HG03139 (cell line): ENCODE data around the gene STYXL1.
"Not testable (repeated sequence)": the region's sequence is repeated elsewhere in the genome, so short reads cannot be mapped to it uniquely, and the experiment has no call there.

ENCODE experiments used
- ATAC-seq: cut with Tn5 transposase; IDR thresholded peaks from one replicate; pipeline ENCODE4 v1.9.1; 2021; ENCODE audit not compliant: unreplicated experiment

Gene STYXL1, protein sequence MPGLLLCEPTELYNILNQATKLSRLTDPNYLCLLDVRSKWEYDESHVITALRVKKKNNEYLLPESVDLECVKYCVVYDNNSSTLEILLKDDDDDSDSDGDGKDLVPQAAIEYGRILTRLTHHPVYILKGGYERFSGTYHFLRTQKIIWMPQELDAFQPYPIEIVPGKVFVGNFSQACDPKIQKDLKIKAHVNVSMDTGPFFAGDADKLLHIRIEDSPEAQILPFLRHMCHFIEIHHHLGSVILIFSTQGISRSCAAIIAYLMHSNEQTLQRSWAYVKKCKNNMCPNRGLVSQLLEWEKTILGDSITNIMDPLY

DNA sequence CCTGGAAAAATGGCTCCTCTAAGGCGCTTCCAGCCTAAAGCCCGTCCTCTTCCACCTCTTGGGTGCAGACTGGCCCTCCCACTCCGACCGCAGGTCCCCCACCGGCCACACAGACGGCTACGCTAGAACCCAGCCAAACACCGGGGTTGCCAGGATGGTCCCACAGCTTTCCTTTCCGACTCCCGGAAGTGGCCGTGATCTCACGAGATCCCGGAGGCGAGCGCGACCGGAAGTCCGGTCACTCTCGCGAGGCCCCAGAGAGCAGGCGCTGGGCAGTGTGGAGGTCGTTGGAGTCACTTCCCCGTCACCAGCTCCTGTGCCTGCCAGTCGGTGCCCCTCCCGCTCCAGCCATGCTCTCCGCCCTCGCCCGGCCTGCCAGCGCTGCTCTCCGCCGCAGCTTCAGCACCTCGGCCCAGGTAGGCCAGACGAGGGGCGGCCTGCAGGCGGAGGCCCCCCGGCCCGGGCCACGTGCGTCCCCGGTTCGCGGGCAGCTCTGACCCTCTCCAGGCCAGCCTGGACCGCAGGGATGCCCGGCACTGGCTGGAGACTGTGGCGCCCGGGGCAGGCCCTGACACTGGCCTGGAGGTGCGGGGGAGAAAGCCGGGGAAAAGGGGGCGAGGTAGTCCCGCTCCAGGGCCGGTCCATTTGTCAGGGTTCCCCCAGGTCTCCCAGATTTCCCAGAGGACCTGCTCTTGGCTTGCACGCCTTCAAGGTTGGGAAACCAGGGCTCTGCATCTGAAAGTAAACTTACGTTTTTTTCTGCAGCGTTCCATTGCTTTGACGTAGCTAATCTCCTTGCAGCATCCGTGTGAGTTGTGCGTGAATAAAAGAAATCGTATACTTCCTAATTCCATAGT lies at the start of gene STYXL1, which contains the start of gene MDH2:
Gene STYXL1 (minus strand): TSS at position 190 of the 857 bp plus-strand sequence. CDS start 17,477 bp downstream, outside the sequence.
Gene MDH2 (plus strand): TSS at position 296 of the 857 bp plus-strand sequence. CDS start 55 bp downstream, at position 351.
- peak; percentile 93 for ATAC-seq

DNA sequence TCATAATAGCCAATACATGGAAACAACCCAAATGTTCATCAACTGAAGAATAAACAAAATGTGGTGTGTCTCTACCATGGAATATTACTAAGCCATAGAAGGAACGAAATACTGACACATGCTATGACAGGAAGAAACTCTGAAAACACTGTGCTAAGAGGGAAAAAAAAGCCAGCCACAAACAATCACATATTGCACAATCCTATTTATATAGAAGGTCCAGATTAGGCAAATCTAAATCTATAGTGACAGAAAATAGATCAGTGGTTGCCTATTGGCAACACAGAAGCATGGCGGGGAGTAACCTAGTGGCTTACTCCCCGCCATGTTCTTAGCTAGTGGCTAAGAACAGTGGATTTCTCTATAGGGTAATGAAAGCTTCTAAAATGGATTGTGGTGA lies 48.1 kb upstream of the STYXL1 start:
- ATAC-seq = no peak

DNA sequence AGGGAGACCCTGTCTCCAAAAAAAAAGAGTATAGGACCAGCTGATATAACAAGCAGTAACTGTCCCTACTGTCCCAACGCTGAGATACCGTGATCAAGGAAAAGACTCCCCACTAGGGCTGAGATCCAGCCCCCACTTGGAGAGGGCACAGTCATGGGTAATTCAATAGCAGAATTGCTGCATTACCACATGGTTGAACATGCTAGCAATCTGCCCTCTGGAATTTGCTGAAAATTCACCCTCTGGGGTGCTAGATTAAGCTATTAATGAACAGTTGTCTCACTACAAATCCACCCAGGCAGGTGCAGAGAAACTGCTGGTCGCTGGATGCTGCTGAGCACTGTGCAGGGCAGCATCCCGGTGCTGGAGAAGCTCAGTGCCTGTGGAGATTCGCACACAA lies 46.5 kb upstream of the STYXL1 start:
- not testable (repeated sequence) for ATAC-seq

DNA sequence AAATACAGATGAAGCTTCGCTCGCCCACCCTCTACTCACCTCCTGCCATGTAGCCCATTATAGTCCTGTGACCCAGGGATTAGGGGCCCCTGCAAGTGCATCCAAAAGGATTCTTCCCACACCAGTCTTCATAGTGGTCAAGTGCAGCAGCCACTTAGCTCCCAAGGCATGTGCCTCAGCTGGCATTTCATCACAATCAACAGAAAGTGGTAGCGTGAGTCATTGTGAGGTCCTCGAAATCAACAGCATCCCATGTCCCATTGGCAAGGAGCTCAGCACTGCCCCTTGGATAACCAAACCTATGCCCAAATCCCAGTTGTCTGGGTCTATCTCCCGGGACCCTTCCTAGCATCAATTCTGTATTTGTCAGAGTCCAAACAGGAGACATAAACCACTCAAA lies 45.7 kb upstream of the STYXL1 start:
- not testable (repeated sequence) for ATAC-seq

DNA sequence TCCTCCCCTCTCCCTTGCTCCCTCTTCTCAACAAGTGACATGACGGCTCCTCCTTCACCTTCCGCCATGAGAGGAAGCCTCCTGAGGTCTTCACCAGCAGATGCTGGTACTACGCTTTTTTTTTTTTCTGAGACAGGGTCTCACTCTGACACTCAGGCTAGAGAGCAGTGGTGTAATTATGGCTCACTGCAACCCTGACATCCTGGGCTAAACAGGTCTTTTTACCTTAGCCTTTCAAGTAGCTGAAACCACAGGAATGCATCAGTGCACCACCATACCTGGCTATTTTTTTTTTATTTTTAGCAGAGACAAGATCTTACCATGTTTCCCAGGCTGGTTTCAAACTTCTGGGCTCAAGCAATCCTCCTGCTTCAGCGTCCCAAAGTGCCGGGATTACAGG lies 43.7 kb upstream of the STYXL1 start:
- ATAC-seq = no peak

DNA sequence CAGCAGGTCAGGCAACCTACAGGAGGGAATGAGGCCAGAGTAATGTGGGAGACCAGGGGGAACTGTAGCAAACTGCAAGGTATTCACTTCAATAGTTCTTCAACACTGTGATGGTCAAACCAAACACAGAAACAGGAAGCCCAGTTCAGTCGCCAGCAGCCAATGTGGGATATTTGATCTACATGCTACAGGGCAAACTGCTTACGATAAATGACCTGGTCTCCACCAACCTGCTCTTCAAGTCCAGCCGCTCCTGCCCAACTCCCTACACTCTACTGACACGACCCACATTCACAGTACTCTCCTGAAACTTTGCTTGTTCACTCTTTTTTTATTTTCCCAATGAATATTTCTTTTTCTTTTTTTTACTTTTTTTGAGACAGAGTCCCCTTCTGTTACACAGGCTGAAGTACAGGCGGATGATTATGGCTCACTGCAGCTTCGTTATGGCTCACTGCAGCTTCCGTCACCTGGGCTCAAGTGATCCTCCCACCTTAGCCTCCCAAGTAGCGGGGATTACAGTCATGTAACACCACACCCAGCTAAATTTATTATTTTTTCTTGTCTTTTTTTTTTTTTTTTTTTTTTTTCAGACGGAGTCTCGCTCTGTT lies 42.2 kb upstream of the STYXL1 start:
- no peak for ATAC-seq

DNA sequence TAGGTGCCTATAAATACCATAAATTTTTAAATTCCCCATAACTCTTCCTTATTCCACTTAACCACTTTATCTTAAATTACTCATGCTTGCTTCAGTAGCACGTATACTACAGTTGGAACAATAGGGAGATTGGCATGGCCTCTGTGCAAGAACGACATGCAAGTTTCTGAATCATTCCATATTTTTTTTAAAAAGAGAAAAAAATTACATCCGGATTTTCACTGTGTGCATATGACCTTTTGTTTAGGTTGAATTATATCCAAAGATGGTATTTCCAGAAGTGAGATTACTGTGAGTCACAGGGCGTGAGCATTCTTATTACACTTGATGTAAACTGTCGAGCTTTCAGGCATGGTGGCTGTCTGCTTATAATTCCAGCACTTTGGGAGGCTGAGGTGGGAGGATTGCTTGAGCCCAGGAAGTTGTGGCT lies 39.6 kb upstream of the STYXL1 start:
- ATAC-seq = not testable (repeated sequence)

DNA sequence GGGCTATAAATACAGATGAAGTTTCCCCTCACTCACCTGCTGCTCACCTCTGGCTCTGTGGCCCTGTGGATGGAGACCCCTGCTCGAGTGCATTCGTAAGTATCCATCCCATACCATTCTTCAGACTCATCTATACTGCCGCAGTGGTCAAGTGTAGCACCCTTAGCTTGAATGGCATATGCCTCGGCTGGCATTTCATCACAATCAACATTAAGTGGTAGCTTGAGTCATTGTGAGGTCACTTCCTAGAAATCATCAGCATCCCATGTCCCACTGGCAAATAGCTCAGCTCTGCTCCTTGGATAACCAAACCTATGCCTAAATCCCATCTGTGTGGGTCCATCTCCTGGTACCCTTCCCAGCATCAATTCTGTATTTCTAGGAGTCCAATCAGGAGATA lies 38.3 kb upstream of the STYXL1 start:
- ATAC-seq = no peak

DNA sequence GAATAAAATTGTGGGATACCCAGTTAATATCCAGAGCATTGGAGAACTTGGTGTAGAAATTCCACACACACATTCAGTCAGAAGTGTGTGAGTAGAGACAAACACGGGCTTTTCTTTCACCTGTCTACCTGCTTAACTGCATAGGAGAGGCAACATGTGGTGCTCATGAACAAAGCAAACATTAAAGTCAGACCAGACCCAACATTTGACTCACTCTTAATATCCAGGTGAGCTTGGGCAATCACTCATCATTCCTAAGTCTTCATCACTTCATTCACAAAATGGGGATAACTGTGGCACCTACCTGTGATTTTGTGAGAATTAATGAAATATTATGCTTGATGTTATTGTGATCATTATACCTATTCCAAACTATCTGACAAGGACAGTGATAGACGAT lies 36.3 kb upstream of the STYXL1 start:
- ATAC-seq = not testable (repeated sequence)

DNA sequence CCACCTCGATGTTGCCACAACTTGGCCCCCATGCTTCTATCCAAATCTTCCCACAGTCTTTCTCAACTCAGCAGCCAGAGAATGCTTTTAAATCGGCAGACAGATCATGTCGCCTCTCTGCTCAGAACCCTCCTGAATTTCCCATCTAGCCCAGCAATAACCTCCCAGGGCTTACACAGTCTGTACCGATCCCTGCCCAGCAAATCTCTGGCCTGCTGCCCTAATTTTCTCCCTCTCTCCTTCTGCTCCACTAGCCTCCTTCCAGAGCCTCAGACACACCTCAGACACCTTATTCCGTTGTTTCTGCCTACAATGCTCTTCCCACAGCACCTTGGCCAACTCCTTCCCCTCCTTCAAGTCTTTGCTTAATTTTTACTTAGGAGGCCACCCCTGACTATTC lies 32.4 kb upstream of the STYXL1 start:
- no peak for ATAC-seq

DNA sequence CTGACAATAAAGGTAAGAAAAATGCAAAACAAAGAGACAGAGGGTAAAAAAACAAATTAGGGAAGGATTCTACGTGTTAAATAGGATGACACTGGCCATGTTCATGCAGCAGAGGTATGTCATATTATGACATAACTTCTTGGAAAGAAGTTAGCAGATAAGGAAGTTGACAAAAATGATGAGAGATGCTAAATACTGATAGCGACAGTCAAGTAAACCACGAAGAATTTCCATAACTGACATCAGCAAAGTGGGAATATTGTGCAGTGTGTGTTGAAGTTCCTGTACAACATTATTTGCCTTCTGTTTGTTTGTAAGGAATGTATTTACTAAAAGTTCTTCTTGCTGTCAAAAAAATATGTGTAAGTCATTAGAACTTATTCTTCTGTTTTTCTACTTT lies 29.6 kb upstream of the STYXL1 start:
- no peak for ATAC-seq

DNA sequence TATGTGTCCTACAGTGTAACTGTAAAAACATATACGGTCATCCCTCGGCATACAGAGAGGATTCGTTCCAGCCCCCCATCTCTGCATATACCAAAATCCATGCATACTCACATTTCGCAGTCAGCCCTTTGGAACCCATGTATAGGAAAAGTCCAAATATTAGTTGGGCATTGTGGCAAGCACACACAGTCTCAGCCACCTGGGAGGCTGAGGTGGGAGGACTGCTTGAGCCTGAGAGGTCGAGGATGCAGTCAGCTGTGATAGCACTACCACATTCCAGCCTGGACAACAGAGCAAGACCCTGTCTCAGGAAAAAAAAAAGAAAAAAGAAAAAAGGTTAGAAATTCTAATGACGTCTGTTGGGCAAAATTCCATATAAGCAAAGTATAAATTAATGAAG lies 29.2 kb upstream of the STYXL1 start:
- no peak for ATAC-seq

DNA sequence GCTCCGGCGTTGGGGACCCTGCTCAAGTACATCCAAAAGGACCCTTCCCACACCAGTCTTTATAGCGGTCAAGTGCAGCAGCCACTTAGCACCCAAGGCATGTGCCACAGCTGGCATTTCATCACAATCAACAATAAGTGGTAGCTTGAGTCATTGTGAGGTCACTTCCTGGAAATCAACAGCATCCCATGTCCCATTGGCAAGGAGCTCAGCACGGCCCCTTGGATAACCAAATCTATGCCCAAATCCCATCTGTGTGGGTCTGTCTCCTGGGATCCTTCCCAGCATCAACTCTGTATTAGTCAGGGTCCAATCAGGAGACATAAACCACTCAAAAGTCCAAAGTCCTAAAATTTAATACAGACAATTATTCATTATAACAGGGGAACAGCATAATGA lies 27.2 kb upstream of the STYXL1 start:
- ATAC-seq = no peak

DNA sequence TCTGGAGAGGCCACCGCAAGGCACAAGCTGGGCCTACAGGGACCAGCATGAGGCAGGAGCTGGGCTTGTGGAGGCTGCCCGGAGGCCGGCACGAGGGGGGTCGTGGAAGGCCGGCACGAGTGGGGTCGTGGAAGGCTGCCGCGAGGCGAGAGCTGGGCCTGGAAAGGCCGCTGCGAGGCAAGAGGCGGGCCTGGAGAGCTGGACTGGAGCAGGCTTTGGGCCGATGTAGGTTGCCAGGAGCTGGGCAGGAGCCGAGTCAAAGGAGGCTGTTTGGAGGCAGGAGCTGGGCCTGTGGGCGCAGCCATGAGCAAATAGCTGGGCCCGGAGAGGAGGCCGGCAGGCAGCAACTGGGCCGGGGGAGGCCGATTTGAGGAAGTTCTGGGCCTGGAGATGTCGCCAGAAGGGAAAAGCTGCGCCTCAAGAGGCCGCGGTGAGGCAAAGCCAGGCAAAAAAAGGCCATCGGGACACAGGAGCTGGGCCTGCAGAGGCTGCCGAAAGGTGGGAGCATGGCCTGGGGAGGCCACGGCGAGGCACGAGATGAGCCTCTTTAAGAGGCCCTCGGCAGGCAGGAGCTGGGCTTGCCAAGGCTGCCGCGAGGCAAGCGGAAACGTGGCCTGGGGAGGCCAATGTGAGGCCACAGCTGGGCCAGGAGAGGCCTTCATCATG lies 26.6 kb upstream of the STYXL1 start:
- no peak for ATAC-seq

DNA sequence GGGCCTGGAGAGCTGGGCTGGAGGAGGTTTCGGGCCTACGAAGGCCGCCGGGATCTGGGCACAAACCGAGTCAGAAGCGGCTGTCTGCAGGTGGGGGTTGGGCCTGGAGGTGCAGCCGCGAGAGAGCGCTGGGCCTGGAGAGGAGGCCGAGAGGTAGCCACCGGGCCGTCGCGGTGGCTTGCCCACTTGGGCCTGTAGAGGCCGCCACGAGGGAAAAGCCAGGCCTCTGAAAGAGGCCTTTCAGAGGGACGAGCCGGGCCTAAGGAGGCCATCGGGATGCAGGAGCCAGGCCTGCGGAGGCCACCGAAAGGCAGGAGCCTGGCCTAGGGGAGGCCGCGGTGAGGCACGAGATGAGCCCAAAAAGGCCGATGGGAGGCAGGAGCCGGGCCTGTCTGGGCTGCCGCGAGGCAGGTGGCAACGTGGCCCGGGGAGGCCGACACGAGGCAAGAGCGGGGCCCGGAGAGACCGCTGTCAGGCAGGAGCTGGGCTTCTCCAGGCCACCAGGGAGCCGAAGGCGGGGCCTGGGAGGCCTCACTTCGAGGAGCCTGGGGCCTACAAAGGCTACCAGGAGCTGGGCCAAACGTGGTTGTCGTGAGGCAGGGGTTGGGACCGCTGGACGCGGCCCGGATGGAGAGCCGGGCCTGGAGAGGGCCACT lies 25.7 kb upstream of the STYXL1 start:
- ATAC-seq = no peak

DNA sequence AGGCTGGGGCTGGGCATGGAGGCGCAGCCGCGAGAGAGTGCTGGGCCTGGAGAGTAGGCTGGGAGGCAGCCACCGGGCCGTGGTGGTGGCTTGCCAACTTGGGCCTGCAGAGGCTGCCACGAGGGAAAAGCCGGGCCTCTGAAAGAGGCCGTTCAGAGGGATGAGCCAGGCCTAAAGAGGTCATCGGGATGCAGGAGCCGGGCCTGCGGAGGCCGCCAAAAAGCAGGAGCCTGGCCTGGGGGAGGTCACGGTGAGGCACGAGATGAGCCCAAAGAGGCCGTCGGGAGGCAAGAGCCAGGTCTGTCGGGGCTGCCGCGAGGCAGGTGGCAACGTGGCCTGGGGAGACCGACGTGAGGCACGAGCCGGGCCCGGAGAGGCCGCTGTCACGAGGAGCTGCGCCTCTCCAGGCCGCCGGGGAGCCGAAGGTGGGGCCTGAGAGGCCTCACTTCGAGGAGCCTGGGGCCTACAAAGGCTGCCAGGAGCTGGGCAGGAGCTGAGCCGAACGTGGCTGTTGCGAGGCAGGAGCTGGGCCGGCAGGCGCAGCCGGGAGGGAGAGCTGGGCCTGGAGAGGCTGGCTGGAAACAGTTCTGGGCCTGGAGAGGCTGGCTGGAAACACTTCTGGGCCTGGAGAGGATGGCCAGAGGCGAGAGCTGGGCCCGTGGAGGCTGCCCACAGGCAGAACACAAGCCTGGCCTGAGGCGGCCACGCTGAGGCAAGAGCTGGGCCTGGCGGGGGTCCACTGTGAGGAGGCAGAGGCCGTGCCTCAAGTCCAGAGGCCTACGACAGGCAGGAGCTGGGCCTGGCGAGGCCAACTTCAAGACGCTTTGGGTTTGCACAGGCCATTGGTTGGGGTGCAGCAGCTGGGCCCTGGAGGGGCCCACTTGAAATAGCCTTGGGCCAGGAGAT lies 24.7 kb upstream of the STYXL1 start:
- ATAC-seq = no peak

DNA sequence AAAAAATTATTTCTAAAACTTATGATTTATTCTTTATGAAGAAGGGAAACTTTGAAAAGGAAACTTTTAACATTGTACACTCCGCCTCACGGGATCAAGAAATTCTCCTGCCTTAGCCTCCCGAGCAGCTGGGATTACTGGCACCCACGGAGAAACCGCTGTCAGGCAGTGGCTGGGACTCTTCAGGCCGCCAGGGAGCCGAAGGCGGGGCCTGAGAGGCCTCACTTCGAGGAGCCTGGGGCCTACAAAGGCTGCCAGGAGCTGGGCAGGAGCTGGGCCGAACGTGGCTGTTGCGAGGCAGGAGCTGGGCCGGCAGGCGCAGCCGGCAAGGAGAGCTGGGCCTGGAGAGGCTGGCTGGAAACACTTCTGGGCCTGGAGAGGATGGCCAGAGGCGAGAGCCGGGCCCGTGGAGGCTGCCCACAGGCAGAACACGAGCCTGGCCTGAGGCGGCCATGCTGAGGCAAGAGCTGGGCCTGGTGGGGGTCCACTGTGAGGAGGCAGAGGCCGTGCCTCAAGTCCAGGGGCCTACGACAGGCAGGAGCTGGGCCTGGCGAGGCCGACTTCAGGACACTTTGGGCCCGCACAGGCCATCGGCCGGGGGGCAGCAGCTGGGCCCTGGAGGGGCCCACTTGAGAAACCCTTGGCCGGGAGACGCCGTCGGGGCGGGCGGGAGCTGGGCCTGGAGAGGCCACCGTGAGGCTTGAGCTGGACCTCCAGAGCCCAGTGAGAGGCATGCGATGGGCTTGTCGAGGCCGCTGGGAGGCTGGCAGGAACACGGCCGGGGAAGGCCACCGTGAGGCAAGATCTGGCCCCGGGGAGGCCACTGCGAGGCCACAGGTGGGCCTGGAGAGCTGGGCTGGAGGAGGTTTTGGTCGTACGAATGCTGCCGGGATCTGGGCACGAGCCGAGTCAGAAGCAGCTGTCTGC lies 23.8 kb upstream of the STYXL1 start:
- ATAC-seq = no peak

DNA sequence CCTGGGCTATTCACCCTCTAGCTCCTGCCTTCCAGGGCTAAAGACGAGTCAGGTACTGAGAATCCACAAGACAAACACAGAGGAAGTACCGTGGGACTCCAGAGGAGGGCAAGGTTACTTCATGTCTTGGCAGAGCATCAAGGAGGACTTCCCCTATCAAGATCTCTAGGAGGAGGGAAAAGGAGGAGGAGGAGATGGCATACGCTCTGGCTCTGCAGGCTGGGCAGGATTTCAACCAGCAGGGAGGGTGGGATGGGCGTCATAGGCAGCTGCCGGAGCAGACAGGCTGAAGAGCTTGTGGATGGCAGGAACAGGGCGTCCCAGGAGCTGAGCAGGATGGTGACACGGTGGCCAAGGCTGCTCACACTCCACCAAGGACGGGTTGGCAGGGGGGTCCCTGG lies 21.4 kb upstream of the STYXL1 start:
- ATAC-seq = no peak
